ENCODE data around the gene USP54.

The USP54 gene

GRCh38 chr10:73493781-73494180 is 97.4 kb downstream of the USP54 start:
- no peak for DNase-seq (ENCODE audit: extremely low read depth, insufficient read length)
- no peaks in the 10 kb centered on the region for H3K27me3 ChIP-seq (replicated peaks; ENCODE audit: control insufficient read depth, insufficient read depth, low read length)
- H3K4me3 ChIP-seq (replicated peaks; ENCODE audit: low read depth, low read length), result no peak overlapping the region; the same call in 1 of the 2 replicates
- TF ChIP-seq, protein P1, sequence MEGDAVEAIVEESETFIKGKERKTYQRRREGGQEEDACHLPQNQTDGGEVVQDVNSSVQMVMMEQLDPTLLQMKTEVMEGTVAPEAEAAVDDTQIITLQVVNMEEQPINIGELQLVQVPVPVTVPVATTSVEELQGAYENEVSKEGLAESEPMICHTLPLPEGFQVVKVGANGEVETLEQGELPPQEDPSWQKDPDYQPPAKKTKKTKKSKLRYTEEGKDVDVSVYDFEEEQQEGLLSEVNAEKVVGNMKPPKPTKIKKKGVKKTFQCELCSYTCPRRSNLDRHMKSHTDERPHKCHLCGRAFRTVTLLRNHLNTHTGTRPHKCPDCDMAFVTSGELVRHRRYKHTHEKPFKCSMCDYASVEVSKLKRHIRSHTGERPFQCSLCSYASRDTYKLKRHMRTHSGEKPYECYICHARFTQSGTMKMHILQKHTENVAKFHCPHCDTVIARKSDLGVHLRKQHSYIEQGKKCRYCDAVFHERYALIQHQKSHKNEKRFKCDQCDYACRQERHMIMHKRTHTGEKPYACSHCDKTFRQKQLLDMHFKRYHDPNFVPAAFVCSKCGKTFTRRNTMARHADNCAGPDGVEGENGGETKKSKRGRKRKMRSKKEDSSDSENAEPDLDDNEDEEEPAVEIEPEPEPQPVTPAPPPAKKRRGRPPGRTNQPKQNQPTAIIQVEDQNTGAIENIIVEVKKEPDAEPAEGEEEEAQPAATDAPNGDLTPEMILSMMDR (IDR thresholded peaks at IDR 0.05; ENCODE audit: insufficient read depth, low read length, poor library complexity, severe bottlenecking), result no peak
- H3K36me3 ChIP-seq (ENCODE audit: control insufficient read depth, insufficient read depth, low read length), result no peaks in the 10 kb centered on the region

GRCh38 chr10:73486601-73487000 is 104.5 kb downstream of the USP54 start:
- DNase-seq (ENCODE audit: extremely low read depth, insufficient read length), result no peak
- TF ChIP-seq, protein P1 (IDR thresholded peaks at IDR 0.05; ENCODE audit: insufficient read depth, low read length, poor library complexity, severe bottlenecking), result no peak
- Histone ChIP-seq H3K4me3 (replicated peaks; ENCODE audit: low read depth, low read length) (no peak overlapping the region), H3K36me3 (ENCODE audit: control insufficient read depth, insufficient read depth, low read length) (no peaks in the 10 kb centered on the region; the same call in 1 of the 2 replicates), H3K27me3 (replicated peaks; ENCODE audit: control insufficient read depth, insufficient read depth, low read length) (no peaks in the 10 kb centered on the region)

- TF ChIP-seq, protein P1 (IDR thresholded peaks at IDR 0.05; ENCODE audit: insufficient read depth, low read length, poor library complexity, severe bottlenecking), result no peak
- Histone ChIP-seq H3K27me3 (replicated peaks; ENCODE audit: control insufficient read depth, insufficient read depth, low read length) (no peaks in the 10 kb centered on the region), H3K36me3 (ENCODE audit: control insufficient read depth, insufficient read depth, low read length) (no peaks in the 10 kb centered on the region; the same call in 1 of the 2 replicates), H3K4me3 (replicated peaks; ENCODE audit: low read depth, low read length) (no peak overlapping the region)
- no peak for DNase-seq (ENCODE audit: extremely low read depth, insufficient read length)
Observed at GRCh38 chr10:73485320-73485719, 105.8 kb downstream of the USP54 start.

DNA sequence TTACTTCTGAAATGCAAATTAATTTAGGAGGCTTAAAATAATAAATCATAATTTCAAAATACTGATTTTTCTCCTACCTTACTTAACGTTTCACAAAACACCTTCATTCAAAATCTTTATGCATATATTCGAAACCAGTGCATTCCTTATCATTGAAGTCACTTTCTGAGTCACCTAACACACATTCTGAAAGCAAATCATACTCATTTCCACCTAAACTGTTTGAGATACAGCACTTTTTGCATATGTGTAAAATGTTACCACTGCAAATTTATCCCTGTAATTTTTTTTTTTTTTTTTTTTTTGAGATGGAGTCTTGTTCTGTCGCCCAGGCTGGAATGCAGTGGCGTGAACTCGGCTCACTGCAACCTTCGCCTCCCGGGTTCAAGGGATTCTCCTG is 111.0 kb downstream of the USP54 start:
- Histone ChIP-seq H3K27me3 (replicated peaks; ENCODE audit: control insufficient read depth, insufficient read depth, low read length) (no peaks in the 10 kb centered on the region), H3K36me3 (ENCODE audit: control insufficient read depth, insufficient read depth, low read length) (peaks cover 5% of the 10 kb centered on the region; the same call in 1 of the 2 replicates), H3K4me3 (replicated peaks; ENCODE audit: low read depth, low read length) (no peak overlapping the region; the same call in 1 of the 2 replicates)
- TF ChIP-seq, protein P1 (IDR thresholded peaks at IDR 0.05; ENCODE audit: insufficient read depth, low read length, poor library complexity, severe bottlenecking), result no peak
- peak; percentile 35 for DNase-seq (ENCODE audit: extremely low read depth, insufficient read length)

GRCh38 chr10:73478636-73479035 is 112.5 kb downstream of the USP54 start:
- peaks cover 5% of the 10 kb centered on the region for H3K36me3 ChIP-seq (ENCODE audit: control insufficient read depth, insufficient read depth, low read length)
- H3K4me3 ChIP-seq (replicated peaks; ENCODE audit: low read depth, low read length), result no peak overlapping the region
- TF ChIP-seq, protein P1 (IDR thresholded peaks at IDR 0.05; ENCODE audit: insufficient read depth, low read length, poor library complexity, severe bottlenecking), result no peak
- H3K27me3 ChIP-seq (replicated peaks; ENCODE audit: control insufficient read depth, insufficient read depth, low read length), result no peaks in the 10 kb centered on the region
- DNase-seq (ENCODE audit: extremely low read depth, insufficient read length), result peak; percentile 47

GRCh38 chr10:73471226-73471625 is 119.9 kb downstream of the USP54 start:
- TF ChIP-seq, protein P1 (IDR thresholded peaks at IDR 0.05; ENCODE audit: insufficient read depth, low read length, poor library complexity, severe bottlenecking), result no peak
- Histone ChIP-seq H3K27me3 (replicated peaks; ENCODE audit: control insufficient read depth, insufficient read depth, low read length) (no peaks in the 10 kb centered on the region), H3K4me3 (replicated peaks; ENCODE audit: low read depth, low read length) (no peak overlapping the region), H3K36me3 (ENCODE audit: control insufficient read depth, insufficient read depth, low read length) (no peaks in the 10 kb centered on the region; the same call in 1 of the 2 replicates)
- no peak for DNase-seq (ENCODE audit: extremely low read depth, insufficient read length)

Measured in GM06990 (cell line).